C4-2B (cell line): Measurements from ENCODE around the gene FAM3A.

Experiments used
- H3K27ac ChIP-seq: fragments of 450-650 bp; 2 replicates; pipeline ENCODE4 v1.5.1; 2017
- ZFX ChIP-seq: fragments of 450-650 bp; IDR thresholded peaks from 2 replicates; pipeline ENCODE4 v1.6.1; 2017
- TF ChIP-seq, protein P1 (sequence below): fragments of 450-650 bp; conservative IDR thresholded peaks from 2 replicates; pipeline ENCODE4 v1.5.1; 2017; ENCODE audit warnings: mild to moderate bottlenecking

Gene FAM3A

DNA sequence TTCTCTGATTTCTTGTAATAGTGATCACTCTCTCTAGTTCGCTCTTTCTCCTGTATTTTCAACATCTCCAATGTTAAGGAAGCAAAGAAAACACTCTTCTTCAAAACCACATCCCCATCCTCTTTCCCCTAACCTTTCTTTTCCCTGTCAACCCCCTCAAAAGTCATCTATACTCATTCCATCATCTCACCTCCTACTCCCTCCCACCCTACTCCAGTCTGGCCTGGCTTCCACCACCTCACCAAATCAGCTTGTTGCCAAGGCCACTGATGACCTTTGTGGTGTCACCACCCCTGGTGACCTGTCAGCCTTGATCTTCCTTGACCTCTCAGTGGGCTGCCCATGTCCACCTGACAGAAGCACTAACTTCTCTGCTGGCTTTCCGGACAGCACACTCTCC is 2.3 kb downstream of the FAM3A start:
- no peak for TF ChIP-seq ZFX
- TF ChIP-seq, protein P1, sequence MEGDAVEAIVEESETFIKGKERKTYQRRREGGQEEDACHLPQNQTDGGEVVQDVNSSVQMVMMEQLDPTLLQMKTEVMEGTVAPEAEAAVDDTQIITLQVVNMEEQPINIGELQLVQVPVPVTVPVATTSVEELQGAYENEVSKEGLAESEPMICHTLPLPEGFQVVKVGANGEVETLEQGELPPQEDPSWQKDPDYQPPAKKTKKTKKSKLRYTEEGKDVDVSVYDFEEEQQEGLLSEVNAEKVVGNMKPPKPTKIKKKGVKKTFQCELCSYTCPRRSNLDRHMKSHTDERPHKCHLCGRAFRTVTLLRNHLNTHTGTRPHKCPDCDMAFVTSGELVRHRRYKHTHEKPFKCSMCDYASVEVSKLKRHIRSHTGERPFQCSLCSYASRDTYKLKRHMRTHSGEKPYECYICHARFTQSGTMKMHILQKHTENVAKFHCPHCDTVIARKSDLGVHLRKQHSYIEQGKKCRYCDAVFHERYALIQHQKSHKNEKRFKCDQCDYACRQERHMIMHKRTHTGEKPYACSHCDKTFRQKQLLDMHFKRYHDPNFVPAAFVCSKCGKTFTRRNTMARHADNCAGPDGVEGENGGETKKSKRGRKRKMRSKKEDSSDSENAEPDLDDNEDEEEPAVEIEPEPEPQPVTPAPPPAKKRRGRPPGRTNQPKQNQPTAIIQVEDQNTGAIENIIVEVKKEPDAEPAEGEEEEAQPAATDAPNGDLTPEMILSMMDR, result no peak
- no peak overlapping the region for H3K27ac ChIP-seq

DNA sequence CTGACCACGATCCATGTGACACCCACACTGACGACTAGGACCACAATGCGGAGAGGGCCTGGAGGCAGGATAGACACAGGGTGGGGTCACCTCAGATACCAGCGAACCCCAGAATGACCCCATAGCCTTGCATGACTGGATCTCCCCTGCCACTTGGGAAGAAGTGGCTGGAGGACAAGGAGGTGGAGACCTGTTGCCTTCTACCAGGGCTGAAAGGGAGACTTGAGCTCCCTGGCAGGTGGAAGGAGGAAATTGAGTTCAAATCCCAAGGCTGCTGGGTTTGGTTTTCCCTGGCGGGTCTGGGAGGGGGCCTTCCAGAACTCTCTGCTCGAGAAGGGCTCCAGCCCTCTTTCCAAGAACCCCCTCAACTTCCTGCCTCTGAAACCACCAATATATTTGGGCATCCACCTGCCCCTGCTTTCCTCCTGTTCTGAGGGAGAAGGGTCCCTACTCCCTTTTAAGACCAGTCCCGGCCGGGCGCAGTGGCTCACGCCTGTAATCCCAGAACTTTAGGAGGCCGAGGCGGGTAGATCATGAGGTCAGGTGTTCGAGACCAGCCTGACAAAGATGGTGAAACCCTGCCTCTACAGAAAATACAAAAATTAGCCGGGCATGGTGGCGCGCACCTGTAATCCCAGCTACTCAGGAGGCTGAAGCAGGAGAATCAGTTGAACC is 3.0 kb downstream of the FAM3A start:
- TF ChIP-seq ZFX, result no peak
- TF ChIP-seq, protein P1, result no peak
- H3K27ac ChIP-seq, result no peak overlapping the region

DNA sequence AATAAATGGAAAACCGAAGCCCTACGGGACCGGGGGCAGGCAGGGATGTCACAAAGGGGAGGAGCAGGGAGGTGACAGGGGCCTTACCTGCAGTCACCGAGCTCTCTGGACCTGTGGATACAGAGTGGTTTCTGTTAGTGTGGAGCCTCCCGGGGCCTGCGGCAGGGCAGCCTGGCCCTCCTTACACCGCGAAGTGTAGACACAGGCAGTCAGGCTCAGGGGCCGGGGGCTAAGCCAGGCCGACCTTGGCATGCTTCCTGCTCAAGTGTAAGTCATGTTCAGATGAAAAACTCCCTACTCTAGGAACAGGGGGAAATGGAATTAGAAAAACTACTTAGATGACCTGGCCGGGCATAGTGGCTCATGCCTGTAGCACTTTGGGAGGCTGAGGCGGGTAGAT is 4.3 kb downstream of the FAM3A start:
- no peak overlapping the region for H3K27ac ChIP-seq
- no peak for TF ChIP-seq ZFX
- TF ChIP-seq, protein P1, result no peak

DNA sequence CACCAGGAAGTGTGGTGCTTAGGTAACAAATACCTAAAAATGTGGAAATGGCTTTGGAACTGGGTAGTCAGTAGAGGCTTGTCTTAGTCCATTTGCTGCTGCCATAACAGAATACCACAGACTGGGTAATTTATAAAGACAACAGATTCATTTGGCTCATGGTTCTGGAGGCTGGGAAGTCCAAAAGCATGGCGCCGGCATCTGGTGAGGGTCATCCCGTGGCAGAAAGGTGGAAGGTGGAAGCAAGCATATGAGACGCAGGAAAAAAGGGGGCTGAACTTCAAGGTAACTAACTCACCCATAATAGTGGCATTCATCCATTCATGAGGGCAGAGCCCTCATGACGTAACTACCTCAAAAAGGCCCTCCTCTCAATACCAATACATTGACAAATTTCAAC is 6.6 kb downstream of the FAM3A start:
- no peak overlapping the region for H3K27ac ChIP-seq
- no peak for TF ChIP-seq ZFX
- TF ChIP-seq, protein P1, result no peak

DNA sequence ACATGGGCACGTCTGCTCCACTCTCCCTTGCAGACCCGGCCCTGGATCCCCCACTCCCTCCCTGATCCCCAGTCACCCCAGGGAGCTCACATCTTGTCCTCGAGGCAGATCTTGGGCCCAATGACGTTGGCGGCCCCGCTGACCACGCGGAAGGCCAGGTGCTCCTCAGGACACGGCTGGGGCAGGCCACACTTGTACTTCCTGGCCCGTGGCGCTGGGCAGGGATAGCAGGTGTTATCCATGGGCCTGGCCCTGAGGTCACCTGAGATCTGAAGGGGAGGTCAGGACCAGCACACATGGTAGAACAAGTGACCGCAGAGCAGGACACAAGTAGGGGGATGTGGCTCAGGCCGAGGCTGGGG is 7.7 kb downstream of the FAM3A start:
- H3K27ac ChIP-seq, result no peak overlapping the region
- TF ChIP-seq, protein P1, result no peak
- no peak for TF ChIP-seq ZFX

DNA sequence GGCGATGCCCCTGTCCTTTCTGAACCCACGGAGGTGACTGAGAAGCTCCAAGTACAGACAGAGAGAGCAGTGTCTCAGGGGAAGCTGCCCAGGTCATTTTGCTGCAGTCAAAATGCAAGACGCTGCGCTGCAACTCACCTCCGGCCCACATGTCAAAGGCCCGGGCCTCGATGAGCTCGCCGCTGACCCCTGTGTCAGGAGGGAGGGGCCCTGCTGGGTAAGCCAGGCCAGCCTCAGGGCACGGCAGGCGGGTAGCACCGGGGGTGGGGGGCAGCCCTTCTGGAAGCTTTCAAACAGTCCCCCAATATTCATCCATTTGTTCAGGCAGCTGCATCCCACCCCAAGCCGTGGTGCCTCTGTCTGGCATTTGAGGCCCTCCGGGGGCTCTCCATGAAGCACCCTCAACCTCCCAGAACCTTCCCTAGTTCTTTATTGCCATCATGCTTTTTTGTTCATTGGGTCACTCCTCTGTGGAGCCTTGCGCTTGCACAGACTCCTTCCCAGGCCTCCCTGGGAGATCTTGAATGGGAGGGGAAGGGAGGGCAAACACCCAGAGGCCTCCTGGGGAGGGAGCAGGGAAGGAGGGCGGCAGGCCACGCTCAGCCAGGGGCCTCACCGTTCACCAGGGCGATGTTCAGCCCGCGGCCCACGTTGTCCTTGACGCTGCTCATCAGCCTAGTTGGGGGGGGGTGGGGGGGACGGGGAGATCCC is 8.2 kb downstream of the FAM3A start:
- H3K27ac ChIP-seq, result no peak overlapping the region
- no peak for TF ChIP-seq ZFX
- TF ChIP-seq, protein P1, result no peak

DNA sequence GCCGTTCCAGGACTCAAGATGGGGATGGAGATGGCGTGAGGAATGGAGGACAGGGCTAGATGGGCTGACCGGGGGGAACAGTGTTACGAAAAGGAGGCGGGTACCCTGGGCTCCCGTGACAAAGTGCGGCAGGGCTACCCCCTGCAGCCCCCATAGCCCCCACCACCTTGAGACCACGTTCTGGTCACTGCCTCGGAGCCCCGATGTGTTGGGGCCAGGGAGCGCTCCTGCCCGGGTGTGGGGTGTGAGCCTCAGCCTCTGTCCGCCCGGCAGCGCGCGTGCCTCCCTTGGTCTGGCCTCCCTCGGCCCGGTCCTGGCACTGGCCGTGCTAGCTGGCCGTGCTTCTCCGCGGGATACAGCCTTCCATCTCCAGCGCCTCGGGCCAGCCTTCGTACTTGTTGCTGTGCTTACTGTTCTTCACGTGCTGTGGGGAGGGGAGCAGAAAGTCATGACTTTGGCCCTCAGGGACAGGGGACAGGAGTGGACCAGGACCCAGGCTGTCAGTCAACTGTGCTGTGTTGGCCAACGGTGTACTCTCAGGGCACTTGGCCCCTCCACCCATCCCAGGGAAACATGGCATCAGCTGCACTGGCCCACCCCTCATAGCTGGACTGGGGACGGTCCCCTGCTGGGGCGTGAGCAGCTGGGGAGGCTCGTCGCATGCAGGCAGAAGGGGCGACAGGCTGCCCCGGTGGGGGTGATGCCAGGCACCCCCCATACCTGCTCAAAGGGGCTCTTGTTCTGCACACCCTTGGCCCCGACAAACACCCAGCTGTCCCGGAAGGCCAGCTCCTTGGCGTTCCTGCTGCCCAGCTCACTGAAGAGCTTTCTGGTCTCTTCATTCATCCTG is 9.3 kb downstream of the FAM3A start:
- TF ChIP-seq ZFX, result no peak
- TF ChIP-seq, protein P1, result no peak
- H3K27ac ChIP-seq, result no peak overlapping the region
